Stimulated activated CD4-positive, alpha-beta T cell treated with anti-CD3 and anti-CD28 coated beads, Interleukin-4, amount 100 ng/mL, for 48 hours (primary cell): ENCODE results near the gene CFAP97.
"Not testable (repeated sequence)": the region's sequence is repeated elsewhere in the genome, so short reads cannot be mapped to it uniquely, and the experiment has no call there.

ENCODE experiments used
- DNase-seq, 2 donors: peaks; one replicate each; pipeline ENCODE4 v3.0.0-alpha.2; 2020; ENCODE audit warnings: low read depth in 2 of 2

CFAP97 gene

DNA sequence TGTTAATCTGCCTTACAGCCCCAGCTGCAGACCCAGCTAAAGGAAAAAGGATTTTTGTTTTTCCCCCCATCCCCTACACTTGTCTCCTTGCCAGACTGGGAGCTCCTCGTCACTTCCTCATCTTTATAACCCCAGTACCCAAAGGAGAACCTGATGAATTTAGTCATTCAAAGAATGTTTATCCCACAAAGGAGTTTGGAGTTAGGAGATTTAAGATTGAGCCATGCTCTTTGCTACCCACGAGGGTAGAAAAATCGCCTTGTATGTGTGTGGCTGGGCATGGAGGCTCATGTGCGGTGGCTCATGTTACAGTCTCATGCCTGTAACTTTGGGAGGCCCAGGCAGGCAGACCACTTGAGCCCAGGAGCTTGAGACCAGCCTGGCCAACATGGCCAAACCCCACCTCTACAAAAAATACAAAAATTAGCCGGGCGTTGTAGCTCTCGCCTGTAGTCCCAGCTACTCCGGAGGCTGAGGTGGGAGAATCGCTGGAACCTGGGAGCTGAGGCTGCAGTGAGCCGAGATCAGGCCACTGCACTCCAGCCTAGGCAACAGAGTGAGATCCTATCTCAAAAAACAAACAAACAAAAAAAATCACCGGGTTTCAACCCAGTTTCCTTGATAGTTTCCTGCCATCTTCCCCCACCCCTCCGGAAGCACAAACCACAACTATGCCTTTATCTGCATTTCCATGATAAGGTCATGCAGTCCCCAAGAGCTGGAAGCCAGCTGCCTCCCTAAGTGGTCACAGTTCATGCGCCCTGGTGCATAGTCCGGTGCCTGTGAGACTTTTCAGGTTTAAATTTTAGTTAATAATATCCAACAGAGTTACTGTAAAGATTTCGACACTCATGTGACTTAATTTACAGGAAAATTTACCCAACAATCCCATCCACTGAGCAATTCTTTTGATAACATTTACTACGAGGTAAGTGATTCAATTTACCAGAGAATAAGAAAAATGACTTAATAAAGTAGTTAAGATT lies 1.5 kb downstream of the CFAP97 start:
- no peak for DNase-seq

DNA sequence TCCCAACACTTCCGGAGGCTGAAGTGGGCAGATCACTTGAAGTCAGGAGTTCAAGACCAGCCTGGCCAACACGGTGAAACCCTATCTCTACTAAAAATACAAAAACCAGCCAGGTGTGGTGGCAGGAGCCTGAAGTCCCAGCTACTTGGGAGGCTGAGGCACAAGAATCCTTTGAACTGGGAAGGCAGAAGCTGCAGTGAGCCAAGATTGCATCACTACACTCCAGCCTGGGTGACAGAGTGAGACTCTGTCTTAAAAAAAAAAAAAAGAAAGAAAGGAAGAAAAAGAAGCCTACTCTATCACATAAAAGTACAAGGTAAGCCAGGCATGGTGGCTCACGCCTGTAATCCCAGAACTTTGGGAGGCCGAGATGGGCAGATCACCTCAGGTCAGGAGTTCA lies 5.6 kb downstream of the CFAP97 start:
- not testable (repeated sequence) for DNase-seq

GRCh38 chr4:185196437-185196836 lies 7.4 kb downstream of the CFAP97 start:
- no peak for DNase-seq

- DNase-seq, result no peak
These were observed 8.6 kb downstream of the CFAP97 start for GRCh38 chr4:185194924-185195888.

DNA sequence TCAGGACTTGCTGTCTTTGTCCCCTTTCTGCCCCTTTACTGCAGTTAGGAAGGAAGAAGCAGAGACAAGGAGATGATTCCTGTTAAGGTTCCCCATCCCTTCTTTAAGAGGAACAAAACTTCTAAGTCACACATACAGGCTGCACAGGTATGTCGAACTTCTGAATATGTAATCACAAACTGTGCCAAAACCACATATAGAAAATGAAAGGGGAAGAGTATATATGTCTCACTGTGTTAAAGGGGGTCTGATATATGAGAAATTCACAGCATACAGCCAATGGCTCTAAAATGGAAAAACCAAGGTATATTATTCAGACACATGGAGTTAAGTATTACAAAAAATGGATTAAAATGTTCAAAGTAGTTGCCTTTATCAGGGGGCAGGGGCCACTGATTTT lies 11.7 kb downstream of the CFAP97 start:
- DNase-seq, result no peak

DNA sequence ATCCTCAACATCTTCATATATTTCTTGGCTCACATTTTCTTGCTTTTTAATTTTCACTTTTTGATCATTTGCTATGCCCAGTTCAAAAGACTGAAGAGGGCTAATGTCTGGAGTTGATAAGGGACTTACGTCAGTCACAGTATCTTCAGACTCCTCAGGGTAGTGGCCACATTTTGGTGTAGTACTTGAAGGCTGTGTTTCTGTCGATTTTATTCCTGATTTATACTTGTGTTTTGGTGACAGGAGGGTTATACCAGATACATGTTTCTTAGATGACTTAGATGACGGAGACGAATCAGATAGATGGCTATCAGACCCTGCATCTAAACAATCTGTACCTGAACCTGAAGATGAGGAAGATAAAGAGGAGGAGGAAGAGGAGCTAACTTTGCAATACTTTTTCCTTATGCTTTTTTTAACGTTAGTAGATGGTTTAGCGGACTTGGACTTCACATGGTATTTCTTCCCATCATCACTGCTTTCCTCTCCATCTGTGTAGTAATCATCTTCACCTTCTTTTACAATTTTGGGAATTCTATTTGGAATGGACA lies 13.4 kb downstream of the CFAP97 start:
- no peak for DNase-seq

DNA sequence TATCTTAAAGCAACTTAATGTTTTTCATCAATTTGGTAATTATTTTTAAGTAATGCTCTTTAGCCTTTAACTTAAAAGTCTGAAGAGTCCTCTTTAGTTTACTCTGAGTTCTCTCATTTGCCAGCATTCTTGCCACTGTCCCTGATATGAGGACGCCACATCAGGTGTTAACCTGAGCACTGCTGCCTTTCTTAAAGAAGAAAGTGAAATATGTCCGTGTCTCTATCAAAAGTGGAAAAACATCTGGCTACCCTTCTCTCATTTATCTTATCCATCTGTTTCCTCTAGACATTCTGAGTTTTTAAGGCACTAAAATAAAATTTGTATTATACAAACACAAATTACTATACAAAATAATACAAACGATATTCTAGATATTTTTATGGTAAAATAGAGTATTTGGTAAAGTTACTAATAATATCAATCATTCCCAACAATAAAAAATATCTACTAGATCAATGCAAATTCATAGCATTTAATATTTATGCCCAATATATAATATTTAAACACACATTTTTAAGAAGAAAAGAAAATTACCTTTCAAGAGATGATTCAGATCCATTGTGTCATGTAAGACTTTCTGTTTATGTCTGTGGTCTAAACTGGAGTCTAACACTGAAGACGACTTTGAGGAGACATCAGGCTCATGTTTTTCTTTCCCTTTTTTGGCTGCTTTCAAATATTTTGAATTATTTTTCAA lies 14.0 kb downstream of the CFAP97 start:
- no peak for DNase-seq

- no peak for DNase-seq
These were observed 17.0 kb downstream of the CFAP97 start for GRCh38 chr4:185186769-185187168.

DNA sequence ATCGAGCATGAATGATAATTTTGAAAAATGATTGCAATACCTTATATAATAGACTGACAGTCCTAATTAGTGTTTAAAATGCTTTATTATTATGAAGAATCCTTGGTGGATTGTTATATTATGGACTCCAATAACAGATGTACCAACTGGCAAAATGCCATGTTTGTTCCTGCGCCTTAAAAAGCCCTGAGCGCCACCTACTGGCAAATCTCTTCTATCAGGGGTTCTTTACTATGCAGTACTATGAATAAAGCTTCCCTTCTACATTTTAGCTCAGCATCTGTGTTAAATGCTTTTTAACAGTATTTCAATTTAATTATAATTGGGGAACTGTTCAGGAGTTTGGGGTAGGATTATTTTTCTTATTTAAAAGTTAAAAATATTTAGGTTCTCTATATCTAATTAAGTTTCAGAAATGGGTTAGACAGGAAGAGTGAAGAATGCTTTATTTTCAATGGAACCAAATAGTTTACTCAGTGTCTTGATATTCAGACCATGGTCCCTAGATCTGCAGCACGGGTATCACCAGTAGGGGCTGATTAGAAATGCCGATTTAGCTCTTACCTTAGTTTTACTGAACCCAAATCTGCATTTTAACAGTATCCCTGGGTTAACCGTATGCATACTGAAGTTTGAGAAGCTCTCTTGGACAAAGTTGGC lies 20.0 kb downstream of the CFAP97 start:
- peak; percentile 56 to 66 for DNase-seq

DNA sequence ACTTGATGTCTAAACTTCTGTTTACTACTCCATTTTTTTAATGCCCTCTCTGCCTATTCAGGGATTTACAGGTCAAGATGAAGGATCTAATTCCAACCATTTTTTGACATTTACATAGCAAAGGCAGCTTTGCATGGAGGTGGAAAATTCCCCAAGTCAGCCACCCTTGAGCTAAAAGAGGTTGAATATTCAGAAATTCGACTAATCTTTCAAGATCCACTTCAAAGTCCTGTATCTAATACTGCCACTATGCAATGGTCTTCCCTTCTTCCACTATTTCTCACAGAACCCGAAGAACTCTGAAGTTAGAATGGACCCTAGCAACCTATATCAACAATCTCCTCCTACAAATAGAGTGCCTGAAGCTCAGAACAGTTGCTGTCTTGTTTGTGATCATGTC lies 21.6 kb downstream of the CFAP97 start:
- DNase-seq, result no peak

DNA sequence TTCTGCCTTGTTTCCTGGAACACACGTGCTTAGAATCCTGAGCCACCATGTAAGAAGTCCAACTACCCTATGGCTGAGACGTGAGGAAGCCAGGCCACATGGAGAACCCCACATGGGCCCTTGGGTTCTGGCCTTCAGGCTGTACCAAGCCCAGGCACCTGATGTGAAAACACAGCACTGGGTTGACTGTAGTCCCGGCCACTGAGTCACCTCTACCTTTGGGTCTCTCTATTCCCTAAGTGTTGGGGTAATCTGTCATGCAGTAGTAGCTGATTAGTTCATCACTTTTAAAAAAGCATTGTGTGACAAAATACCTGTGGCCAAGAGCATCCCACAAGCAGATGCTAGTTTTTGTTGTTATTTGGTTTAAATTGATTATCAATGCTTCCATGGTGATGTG lies 24.3 kb downstream of the CFAP97 start:
- no peak for DNase-seq

- no peak for DNase-seq
These were observed 32.3 kb downstream of the CFAP97 start for GRCh38 chr4:185171373-185172071.

DNA sequence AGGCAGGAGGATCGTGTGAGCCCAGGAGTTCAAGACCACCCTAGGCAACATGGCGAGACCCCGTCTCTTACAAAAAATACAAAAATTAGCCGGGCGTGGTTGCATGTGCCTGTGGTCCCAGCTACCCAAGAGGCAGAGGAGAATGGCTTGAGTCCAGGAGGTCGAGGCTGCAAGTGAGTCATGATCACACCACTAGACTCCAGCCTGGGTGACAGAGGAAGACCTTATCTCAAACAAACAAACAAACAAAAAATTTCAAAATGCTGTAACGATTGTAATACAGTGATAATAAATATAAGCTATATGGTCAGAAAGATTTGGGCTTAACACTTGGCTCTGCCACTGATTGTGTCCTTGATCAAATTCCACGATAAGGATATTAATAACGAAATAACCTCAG lies 36.6 kb downstream of the CFAP97 start:
- DNase-seq, result no peak

DNA sequence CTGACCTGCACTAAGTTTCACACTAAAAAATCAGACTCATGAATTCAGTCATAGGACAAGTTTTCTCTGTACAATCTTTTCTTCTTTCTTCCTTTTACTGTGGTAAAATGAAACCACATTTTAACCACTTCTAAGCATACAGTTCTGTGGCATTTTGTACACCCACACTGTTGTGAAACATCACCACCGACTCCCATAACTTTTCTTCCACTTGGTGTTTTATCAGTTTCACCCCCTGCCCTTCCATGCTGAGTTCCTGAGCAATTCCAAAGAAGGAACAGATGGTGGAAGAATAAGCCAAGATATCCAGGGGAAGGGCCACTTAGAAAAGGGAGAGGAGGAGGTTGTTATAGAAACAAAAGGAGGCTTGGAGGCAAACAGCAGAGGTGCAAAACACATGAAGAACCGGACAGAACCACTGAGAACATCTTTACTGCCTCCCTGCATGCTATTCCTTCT lies 38.2 kb downstream of the CFAP97 start:
- DNase-seq, result no peak

DNA sequence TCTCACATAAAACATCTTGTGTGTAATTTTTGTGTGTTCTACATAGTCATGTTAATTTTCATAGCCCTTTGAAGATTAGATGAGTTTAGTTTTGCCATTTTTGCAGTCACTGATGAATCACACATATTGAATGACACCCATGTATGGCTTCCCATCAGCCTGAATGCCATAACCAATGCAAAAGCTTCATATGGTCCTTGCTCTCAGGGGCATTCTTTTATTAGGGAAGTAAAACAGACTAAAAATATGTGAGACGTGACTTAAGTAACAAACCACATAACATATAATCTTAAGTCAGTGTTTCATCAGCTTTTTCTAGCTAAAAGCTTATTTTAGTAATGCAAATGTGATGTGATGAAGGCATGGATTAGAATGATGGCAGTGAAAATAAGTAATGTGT lies 52.5 kb downstream of the CFAP97 start:
- DNase-seq, result no peak

- no peak for DNase-seq
These were observed 54.4 kb downstream of the CFAP97 start for GRCh38 chr4:185149392-185149791.

- DNase-seq, result no peak
These were observed 58.2 kb downstream of the CFAP97 start for GRCh38 chr4:185145572-185145971.

- no peak for DNase-seq
These were observed 59.1 kb downstream of the CFAP97 start for GRCh38 chr4:185144601-185145240.

- DNase-seq, result no peak
These were observed 60.2 kb downstream of the CFAP97 start for GRCh38 chr4:185143601-185143969.
